Large intestine (tissue), 3 donors: ENCODE data around the gene COMMD7. TPM values are rescaled to one million over a fixed set of nuclear protein-coding genes. Genes with fewer than 3 reads are reported as not detected.
"Not testable (repeated sequence)": the region's sequence is repeated elsewhere in the genome, so short reads cannot be mapped to it uniquely, and the experiment has no call there.

Source experiments
- DNase-seq, 2 donors: peaks; one replicate each; pipeline versions ENCODE4 v3.0.0 to v3.0.0-alpha.2; 2013
- H3K27ac ChIP-seq: one replicate; pipeline ENCODE4 v1.5.1; 2013; ENCODE audit warnings: low read length
- H3K27me3 ChIP-seq: 2 replicates; pipeline ENCODE4 v1.6.1; 2013; ENCODE audit warnings: low read length; ENCODE audit not compliant: control insufficient read depth, insufficient read depth
- H3K36me3 ChIP-seq: 2 replicates; pipeline ENCODE4 v1.6.1; 2013; ENCODE audit warnings: low read length; ENCODE audit not compliant: control insufficient read depth, insufficient read depth
- H3K4me1 ChIP-seq: one replicate; pipeline ENCODE4 v1.6.1; 2013; ENCODE audit warnings: low read length; ENCODE audit not compliant: control insufficient read depth, insufficient read depth
- H3K4me3 ChIP-seq: one replicate; pipeline ENCODE4 v1.5.1; 2013; ENCODE audit warnings: low read length
- H3K9me3 ChIP-seq: one replicate; pipeline ENCODE4 v1.6.1; 2013; ENCODE audit warnings: mild to moderate bottlenecking, low read depth, low read length, moderate library complexity; ENCODE audit not compliant: control insufficient read depth
- WGBS: methylation state at CpG from one replicate; pipeline ENCODE4 v1.1.5; 2013; ENCODE audit warnings: low lambda C conversion rate; ENCODE audit not compliant: insufficient coverage; 5-methylcytosine and 5-hydroxymethylcytosine counted together
- polyA plus RNA-seq: library from polyadenylated mRNA; unstranded; fragments of 120-200 nt; gene quantifications from one replicate; pipeline ENCODE4 v1.2.1, GENCODE V29; 2013

COMMD7 gene
- polyA plus RNA-seq, 1 donor = 40.1 TPM

DNA sequence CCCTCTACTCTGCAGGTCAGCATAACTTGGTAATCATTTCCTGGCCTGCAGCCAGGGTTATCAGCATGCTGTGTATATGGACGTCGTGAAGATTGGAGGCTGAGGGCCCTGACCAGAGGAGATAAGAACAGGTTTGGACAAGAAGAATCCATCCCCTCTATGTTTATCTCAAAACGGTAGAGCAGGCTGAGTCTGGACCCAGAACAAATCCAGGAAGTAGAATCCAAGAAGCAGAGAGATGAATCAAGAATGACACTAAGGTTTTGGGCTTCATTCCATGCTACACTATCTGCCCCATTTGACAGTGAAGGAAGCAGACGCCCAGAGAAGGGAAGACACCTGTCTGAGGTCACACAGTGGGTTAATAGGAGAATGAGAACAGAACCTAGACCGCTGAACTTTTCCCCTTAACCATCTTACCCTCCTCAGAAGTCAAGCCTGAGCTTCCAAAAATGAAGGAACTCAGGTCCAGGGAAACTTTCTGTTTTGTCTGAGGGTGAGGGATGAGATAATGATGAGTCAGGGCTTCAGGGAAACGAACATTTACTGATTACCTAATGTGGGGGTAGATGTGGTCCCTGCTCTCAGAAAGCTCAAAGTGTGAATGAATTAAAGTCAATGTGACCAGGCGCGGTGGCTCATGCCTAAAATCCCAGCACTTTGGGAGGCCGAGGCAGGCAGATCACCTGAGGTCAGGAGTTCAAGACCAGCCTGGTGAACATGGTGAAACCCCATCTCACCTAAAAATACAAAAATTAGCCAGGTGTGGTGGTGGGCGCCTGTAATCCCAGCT lies 9.4 kb upstream of the COMMD7 start:
- Histone ChIP-seq H3K27me3 (no peaks in the 10 kb centered on the region), H3K27ac (no peak overlapping the region), H3K4me1 (no peaks in the 10 kb centered on the region), H3K4me3 (no peak overlapping the region), H3K36me3 (no peaks in the 10 kb centered on the region), H3K9me3 (no peaks in the 10 kb centered on the region)
- no peak for DNase-seq
- no CpG with 5 or more reads among the region's 10 CpGs for WGBS

- no CpG with 5 or more reads among the region's 6 CpGs for WGBS
- DNase-seq = no peak
- Histone ChIP-seq H3K27me3 (no peaks in the 10 kb centered on the region), H3K27ac (no peak overlapping the region), H3K9me3 (no peaks in the 10 kb centered on the region), H3K4me3 (no peak overlapping the region), H3K36me3 (no peaks in the 10 kb centered on the region), H3K4me1 (no peaks in the 10 kb centered on the region)
Measured at GRCh38 chr20:32751702-32752457, 8.6 kb upstream of the COMMD7 start.

GRCh38 chr20:32751293-32751692 lies 8.0 kb upstream of the COMMD7 start:
- no peaks in the 10 kb centered on the region for H3K27me3 ChIP-seq
- no peak for DNase-seq
- no peak overlapping the region for H3K27ac ChIP-seq
- no peaks in the 10 kb centered on the region for H3K36me3 ChIP-seq
- H3K4me3 ChIP-seq = no peak overlapping the region
- H3K9me3 ChIP-seq = no peaks in the 10 kb centered on the region
- no peaks in the 10 kb centered on the region for H3K4me1 ChIP-seq

DNA sequence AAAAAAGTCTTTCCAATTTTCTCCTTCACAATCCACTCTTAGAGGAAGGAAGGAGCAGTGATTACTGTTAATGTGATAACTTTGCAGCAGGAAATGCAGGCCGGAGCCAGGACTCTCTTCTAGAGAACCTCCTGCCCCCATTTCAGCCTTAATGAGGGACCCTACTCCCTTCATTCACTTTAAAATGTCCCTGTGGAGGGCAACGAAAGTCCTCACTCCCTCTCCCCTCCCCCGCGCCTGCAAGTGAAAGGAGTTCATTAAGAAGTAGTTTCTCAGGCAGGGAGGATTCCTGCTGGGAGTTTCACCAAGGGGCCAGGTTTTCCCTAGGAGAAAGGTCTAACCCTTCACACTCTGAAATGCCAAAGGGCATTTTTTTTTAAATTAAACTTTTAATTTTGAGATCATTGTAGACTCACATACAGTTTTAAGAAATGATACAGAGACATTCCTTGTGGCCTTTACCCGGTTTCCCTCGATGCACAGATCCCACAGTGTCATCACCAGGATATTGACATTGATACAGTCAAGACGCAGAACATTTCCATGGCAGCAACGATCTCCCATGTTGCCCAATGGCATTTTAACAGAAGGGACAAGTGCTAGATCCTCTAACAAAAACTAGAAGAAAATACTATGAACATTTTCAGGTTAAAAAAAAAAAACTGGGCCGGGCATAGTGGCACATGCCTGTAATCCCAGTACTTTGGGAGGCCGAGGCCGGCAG lies 6.8 kb upstream of the COMMD7 start:
- Histone ChIP-seq H3K9me3 (no peaks in the 10 kb centered on the region), H3K4me1 (no peaks in the 10 kb centered on the region), H3K27ac (no peak overlapping the region), H3K27me3 (no peaks in the 10 kb centered on the region), H3K36me3 (no peaks in the 10 kb centered on the region), H3K4me3 (no peak overlapping the region)
- WGBS = 40% methylated on average over 1 of the region's 11 CpGs
- no peak for DNase-seq

GRCh38 chr20:32742322-32743236 lies 688 bp downstream of the COMMD7 start:
- peak in 1 of 2 donors; percentile 37 for DNase-seq
- WGBS = no CpG with 5 or more reads among the region's 25 CpGs
- Histone ChIP-seq H3K9me3 (no peaks in the 10 kb centered on the region), H3K36me3 (no peaks in the 10 kb centered on the region), H3K4me3 (peak overlapping the region; percentile 79), H3K27me3 (no peaks in the 10 kb centered on the region), H3K4me1 (peaks cover 6% of the 10 kb centered on the region), H3K27ac (peak overlapping the region; percentile 67)

DNA sequence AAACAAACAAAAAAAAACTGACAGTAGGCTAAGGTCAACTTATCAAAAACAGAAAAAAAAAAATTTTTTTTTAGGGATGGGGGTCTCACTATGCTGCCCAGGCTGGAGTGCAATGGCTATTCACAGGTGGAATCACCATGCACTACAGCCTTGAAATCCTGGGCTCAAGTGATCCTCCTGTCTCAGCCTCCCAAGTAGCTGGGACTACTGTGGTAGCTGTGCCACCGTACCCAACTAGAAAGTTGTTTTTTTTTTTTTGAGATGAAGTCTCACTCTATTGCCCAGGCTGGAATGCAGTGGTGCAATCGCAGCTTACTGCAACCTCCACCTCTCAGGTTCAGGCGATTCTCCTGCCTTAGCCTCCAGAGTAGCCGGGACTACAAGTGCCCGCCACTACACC lies 2.1 kb downstream of the COMMD7 start:
- Histone ChIP-seq H3K4me1 (peaks cover 6% of the 10 kb centered on the region), H3K36me3 (no peaks in the 10 kb centered on the region), H3K4me3 (no peak overlapping the region), H3K27me3 (no peaks in the 10 kb centered on the region), H3K9me3 (no peaks in the 10 kb centered on the region), H3K27ac (no peak overlapping the region)
- no CpG with 5 or more reads among the region's 5 CpGs for WGBS
- no peak for DNase-seq

GRCh38 chr20:32737371-32738223 lies 5.7 kb downstream of the COMMD7 start:
- H3K27ac ChIP-seq = no peak overlapping the region
- H3K4me3 ChIP-seq = no peak overlapping the region
- no peaks in the 10 kb centered on the region for H3K9me3 ChIP-seq
- no peaks in the 10 kb centered on the region for H3K27me3 ChIP-seq
- H3K36me3 ChIP-seq = no peaks in the 10 kb centered on the region
- 100% methylated on average over 1 of the region's 7 CpGs for WGBS
- H3K4me1 ChIP-seq = peaks cover 2% of the 10 kb centered on the region
- DNase-seq = no peak

DNA sequence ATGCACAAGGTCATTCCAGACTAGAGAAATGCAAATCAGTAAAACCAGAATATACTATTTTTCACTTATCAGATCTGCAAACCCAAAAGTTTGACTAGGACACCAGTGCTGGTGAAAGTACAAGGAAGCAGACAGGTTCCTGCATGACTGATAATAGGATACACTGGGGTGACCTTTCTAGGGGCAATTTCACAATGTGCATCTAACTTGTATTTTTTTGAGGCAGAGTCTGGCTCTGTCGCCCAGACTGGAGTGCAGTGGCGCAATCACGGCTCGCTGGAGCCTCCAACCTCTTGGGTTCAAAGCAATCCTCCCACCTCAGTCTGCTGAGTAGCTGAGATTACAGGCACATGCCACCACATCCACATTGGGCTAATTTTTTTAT lies 11.4 kb downstream of the COMMD7 start:
- H3K27ac ChIP-seq = peak overlapping the region; percentile 12
- DNase-seq = peak; percentile 55 to 76

DNA sequence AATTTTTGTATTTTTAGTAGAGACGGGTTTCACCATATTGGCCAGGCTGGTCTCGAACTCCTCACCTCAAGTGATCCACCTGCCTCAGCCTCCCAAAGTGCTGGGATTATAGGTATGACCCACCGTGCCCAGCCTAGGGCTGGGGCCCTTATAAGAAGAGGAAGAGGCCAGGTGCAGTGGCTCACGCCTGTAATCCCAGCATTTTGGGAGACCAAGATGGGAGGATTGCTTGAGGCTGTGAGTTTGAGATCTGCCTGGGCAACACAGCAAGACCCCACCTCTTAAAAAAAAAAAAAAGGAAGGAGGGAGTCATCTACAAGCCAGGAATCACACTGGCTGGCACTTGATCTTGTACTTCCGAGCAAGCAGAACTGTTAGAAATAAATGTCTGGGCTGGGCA lies 13.9 kb downstream of the COMMD7 start:
- Histone ChIP-seq H3K4me1 (peaks cover 17% of the 10 kb centered on the region), H3K36me3 (peaks cover 17% of the 10 kb centered on the region)
- WGBS = no CpG with 5 or more reads among the region's 5 CpGs
- H3K27me3 ChIP-seq, H3K4me3 ChIP-seq, H3K9me3 ChIP-seq, DNase-seq, H3K27ac ChIP-seq: not testable (repeated sequence)

More for the DNA sequence above, 11.4 kb downstream of the COMMD7 start:
- Histone ChIP-seq H3K4me1 (peaks cover 17% of the 10 kb centered on the region), H3K36me3 (peaks cover 12% of the 10 kb centered on the region), H3K4me3 (no peak overlapping the region), H3K27me3 (no peaks in the 10 kb centered on the region), H3K9me3 (no peaks in the 10 kb centered on the region)
- WGBS = no CpG with 5 or more reads among the region's 4 CpGs
